HG03565 (cell line): Measurements from ENCODE around the gene ETF1.
A peak's percentile ranks its signal among the peaks of the same experiment; 100 is the strongest.
"Not testable (repeated sequence)": the region's sequence is repeated elsewhere in the genome, so short reads cannot be mapped to it uniquely, and the experiment has no call there.

ENCODE experiments used
- ATAC-seq: cut with Tn5 transposase; IDR thresholded peaks from one replicate; pipeline ENCODE4 v1.9.1; 2021; ENCODE audit warnings: mild to moderate bottlenecking, moderate library complexity; ENCODE audit not compliant: unreplicated experiment

The ETF1 gene

DNA sequence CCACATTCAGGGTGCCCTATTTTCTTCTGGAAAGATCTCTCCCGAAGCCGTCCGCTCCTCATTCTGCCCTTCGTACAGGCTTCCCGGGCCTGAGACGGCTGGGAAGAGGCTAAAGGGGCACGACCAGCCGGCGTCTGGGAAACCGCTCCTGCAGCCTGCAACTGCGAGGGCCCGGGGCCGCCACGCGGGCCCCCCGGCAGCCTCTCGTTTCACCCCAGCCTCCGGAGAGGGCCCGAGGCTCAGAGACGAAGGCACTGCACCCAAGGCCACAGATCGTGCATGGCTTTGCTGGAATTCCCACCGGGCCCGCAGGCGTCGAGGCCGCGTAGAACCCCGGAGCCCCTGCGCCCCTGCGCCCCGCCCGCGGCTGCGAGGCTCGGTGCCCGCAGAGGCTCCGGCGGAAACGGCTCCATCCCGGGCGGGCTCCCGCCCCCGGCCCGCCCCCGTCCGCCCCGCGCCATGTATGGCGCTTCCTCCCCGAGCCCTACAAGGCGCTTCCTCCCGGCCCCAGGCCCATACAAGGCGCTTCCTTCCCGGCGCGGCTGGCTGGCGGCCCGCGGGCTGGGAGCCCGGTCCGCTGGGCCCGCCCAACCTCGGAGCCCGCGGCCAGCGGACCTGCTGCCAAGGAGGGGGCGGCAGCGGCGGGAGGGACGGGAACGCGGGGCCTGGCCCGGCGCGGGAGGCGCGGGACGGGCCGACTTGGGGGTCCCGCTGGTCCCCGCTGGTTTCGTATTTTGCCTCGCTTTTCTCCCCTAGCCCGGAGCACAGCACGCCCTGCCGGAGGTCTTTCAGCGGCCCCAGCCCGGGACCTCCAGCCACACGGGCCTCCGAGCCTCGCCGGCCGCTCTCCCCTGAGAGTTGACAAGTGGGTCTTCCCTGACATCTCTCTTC is 51.1 kb downstream of the ETF1 start:
- ATAC-seq = peak; percentile 97

DNA sequence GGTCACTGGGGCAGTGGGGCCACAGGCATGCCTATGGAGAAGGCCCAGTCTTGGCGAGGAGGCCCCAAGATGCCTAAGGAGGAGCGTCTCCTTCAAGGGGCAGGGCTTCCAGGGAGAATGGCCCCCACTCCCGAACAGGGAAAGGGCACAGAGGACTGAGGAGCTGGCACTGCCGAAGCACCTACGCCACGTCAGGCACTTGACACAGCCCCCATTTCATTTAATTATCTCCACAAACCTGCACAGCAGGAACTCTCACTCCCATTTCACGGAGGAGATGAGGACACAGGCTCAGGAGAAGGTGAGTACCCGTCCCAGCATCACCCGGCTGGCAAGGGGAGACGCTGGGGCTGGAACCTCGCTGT is 51.8 kb downstream of the ETF1 start:
- no peak for ATAC-seq

DNA sequence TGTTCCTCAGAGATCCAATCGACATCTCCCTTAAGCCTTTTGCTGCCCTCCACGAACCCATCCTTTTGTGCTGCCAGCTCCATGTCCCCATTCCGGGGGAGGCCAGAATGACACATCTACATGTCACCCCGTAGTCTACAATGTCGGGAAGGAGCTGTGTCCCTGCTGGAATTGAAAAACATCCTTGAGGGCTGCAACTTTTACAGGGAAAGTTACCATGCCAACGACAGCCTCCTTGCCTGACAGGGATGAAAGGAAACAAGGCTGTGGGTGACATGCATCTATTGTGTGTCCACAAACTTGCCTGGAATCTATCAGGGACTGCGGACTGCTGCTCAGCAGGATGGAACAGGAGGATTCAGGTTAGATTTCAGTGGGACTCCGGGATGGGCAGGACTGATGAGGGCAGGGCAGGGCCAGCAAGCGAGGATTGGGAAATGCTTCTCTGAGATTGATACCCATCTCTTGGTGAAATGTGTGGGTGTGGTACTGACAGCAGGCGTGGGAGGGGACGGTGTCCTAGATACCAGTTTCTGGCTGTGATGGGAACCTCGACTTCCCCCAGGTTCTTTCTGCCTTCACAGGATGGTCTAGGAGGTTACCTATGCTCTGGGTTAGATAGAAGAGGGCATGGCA is 52.3 kb downstream of the ETF1 start:
- no peak for ATAC-seq

DNA sequence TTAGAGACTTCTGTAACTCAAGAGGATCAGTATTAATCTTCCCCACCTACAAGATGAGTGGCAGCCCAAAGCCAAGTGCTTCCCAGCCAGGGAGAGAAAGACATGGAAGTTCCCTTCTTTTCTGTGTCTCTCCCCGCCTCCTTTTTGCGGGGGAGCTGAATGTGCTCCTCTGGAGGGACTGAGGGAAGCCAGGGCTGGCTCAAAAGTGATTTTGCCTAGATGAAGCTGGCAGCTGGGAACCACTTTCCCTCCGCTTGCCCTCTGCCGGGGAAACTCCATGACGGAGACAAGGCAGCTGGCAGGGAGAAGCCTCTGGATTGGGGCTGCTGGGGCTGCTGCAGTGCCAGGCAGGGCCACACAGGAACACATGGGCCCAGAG is 53.4 kb downstream of the ETF1 start:
- no peak for ATAC-seq

DNA sequence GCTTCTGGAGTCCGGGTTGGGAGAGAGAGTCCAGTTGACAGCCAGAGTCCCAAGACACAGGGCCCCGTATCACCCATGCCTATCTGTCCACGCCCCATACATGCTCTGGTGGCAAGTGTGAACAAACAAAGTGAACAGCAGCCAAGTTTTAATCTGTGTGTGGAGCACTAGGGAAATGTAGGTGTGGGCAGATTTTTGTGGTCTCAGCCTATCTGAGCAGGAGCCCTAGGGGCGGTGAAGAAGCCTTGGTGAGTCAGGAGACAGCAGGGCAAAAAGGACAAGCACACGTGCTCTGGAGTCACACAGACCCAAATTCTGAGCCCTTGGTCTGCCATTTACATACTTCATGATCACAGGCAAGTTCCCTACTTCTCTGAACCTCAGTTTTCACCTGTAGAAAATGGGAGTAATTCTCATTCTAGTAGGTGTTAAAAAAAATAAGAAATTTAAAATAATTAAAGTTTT is 54.5 kb downstream of the ETF1 start:
- ATAC-seq = no peak

DNA sequence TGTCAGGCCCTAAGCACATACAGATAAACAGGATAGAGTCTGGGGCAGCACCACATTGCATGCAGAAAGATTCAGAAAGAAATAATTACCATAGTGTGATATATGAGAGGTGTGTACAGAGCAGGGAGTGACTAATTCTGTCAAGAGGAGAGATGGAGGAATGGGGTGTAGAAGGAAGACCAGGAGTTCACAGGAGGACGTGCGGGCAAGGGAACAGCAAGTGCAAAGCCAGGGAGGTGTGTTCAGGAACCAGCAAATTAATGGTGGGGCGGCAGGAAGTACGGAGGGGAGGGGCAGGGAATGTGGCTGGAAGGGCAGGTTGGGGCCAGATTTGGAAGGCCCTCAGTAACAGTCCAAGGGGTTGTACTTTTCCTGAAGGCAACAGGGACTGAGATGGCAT is 60.4 kb downstream of the ETF1 start:
- ATAC-seq = no peak

DNA sequence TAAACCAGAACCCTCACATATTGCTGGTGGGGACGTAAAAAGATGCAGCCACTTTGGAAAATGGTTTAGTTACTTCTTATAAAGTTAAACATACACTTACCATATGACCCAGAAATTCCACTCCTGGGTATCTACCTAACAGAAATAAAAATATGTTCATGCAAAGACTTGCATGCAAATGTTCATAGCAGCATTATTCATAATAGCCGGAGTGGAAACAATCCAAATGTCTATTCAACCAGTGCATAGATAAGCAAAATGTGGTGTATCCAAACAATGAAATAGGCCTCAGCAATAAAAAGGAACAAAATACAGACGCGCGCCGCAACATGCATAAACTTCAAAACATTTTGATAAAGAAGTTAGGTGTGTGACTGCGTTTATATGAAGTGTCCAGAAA is 66.1 kb downstream of the ETF1 start:
- ATAC-seq = no peak

DNA sequence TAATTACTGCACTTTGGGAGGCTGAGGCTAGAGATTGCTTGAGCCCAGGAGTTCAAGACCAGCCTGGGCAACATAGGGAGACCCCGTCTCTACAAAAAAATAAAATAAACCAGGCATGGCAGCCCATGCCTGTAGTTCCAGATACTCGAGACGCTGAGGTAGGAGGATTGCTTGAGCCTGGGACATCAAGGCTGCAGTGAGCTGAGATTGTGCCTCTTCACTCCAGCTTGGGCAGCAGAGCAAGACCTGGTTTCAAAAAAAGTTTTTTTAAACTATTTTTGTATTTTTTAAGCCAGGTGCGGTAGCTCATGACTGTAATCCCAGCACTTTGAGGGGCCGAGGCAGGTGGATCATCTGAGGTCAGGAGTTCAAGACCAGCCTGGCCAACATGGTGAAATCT is 69.9 kb downstream of the ETF1 start:
- ATAC-seq = not testable (repeated sequence)

DNA sequence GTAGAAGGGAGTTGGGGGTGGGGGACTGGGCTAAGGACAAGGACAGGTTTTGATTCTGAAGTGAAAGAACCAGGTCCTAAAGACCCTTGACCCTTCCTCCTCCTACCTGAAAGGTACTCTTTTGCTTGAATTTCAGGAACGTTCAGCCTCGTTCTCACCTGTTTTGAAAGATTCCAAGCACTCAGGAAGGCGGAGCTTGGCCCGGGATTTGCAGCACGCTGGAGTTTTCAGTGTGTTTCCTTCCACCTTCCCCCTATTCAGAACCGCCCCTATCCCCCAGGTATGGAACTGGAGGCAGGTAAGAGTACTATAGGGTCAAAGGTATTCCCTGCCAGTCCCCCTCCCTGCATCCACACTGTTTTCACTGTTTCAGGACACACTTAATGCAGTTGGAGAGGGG is 70.7 kb downstream of the ETF1 start:
- no peak for ATAC-seq

DNA sequence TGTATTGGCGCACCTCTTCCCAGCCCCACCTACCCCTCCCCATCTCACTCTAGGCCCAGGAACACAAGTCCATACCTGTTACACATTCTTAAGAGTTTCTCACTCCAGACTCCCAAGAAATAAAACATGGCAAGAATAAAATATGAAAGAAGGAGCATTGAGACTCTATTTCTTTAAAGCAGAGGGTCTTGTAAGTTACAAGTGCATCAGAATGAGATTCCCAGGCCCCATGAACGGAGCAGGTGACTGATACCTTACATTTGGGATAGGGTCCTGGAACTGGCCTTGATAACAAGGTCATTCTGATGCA is 72.0 kb downstream of the ETF1 start:
- no peak for ATAC-seq

DNA sequence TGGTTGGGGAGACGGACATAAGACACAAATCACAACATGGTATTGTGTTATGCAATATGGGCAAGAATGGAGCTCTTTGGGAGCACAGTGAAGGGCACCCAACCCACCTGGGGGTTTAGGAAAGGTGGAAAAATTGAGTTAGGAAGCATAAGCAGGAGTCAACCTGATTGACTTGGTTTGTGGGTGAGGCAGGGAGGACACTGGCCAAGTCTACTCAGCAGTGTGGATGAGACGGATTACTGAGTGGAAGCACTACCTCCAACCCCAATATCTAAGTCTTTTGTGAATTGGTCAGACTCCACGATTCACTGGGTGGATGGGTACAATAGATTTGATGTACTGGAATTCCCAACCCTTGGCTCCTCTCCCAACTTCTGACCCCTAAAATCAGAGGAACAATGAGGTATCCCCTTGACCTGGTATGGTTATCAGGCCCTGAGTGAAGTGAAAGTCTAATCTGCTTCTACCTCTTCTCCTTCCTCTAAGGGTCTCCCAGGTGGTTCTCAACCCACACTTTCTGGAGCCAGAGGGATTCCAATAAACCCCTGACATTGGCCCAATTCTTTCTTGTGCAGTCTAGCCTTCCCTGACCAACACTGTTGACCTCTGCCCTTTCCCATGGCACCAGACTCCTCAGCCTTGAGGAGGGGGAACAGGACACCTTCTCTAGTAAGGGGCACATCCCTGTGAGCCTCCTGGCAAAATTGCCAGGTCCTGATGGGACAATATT is 72.5 kb downstream of the ETF1 start:
- ATAC-seq = no peak

DNA sequence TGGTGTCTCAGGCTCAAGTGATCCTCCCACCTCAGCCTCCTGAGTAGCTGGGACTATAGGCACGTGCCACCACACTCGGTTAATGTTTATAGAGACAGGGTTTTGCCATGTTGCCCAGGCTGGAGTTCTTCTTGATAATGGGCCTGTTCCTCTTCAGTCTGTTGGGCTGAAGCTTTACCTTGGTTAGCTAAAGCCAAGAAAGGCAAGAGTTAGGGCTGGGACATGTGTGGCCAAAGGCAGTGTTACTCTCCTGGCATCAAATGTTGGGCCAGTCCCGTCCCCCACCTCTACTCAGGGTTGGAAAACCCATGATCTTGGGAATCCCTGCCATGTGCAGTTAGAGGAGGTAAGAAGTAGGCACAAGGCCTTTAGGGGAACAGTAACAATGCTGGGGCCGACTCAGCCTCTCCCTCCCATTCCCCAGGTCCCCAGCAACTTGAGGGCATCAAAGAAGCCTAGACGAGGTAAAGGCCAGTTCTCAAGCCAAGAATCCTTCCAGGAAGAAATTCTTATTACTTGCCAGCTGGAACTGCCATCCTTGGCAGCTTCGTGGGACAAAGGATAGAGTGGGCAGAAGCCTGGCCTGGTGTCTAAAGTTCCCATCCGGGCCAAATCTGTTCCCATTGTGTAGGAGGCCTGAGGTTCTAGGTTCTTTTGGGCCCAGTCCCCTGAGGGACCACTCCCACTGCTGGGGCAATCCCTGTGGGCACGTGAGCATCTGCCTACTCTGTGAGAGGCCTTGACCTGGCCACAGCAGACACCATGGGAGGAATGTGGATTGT is 73.3 kb downstream of the ETF1 start:
- no peak for ATAC-seq

DNA sequence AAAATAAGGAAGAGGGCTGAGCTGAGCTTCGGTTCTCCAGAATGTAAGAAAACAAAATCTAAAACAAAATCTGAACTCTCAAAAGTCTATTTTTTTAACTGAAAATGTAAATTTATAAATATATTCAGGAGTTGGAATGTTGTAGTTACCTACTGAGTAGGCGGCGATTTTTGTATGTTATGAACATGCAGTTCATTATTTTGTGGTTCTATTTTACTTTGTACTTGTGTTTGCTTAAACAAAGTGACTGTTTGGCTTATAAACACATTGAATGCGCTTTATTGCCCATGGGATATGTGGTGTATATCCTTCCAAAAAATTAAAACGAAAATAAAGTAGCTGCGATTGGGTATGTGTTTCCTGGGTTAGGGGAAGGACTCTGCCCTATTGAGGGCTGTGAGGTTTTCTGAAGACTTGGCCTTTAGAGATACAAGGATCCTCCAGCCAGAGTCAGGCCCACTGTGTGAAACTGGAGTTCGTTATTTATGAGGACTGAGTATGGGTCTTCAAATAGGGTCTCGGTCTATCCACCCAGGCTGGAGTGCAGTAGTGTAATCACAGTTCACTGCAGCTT is 74.0 kb downstream of the ETF1 start:
- no peak for ATAC-seq

DNA sequence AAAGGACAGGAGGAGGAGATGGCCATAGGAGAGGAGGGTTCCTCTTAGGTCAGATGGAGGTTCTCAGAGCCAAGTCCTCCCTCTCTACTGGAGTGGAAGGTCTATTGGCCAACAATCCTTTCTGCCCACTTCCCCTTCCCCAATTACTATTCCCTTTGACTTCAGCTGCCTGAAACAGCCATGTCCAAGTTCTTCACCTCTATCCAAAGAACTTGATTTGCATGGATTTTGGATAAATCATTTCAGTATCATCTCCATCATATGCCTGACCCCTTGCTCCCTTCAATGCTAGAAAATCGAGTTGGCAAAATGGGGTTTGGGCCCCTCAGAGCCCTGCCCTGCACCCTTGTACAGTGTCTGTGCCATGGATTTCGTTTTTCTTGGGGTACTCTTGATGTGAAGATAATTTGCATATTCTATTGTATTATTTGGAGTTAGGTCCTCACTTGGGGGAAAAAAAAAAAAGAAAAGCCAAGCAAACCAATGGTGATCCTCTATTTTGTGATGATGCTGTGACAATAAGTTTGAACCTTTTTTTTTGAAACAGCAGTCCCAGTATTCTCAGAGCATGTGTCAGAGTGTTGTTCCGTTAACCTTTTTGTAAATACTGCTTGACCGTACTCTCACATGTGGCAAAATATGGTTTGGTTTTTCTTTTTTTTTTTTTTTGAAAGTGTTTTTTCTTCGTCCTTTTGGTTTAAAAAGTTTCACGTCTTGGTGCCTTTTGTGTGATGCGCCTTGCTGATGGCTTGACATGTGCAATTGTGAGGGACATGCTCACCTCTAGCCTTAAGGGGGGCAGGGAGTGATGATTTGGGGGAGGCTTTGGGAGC is 74.7 kb downstream of the ETF1 start:
- no peak for ATAC-seq

DNA sequence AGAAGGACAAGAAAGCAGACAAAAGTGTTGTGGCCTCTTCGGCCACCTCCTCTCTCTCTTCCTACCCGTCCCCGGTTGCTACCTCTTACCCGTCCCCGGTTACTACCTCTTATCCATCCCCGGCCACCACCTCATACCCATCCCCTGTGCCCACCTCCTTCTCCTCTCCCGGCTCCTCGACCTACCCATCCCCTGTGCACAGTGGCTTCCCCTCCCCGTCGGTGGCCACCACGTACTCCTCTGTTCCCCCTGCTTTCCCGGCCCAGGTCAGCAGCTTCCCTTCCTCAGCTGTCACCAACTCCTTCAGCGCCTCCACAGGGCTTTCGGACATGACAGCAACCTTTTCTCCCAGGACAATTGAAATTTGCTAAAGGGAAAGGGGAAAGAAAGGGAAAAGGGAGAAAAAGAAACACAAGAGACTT is 75.3 kb downstream of the ETF1 start:
- ATAC-seq = no peak

DNA sequence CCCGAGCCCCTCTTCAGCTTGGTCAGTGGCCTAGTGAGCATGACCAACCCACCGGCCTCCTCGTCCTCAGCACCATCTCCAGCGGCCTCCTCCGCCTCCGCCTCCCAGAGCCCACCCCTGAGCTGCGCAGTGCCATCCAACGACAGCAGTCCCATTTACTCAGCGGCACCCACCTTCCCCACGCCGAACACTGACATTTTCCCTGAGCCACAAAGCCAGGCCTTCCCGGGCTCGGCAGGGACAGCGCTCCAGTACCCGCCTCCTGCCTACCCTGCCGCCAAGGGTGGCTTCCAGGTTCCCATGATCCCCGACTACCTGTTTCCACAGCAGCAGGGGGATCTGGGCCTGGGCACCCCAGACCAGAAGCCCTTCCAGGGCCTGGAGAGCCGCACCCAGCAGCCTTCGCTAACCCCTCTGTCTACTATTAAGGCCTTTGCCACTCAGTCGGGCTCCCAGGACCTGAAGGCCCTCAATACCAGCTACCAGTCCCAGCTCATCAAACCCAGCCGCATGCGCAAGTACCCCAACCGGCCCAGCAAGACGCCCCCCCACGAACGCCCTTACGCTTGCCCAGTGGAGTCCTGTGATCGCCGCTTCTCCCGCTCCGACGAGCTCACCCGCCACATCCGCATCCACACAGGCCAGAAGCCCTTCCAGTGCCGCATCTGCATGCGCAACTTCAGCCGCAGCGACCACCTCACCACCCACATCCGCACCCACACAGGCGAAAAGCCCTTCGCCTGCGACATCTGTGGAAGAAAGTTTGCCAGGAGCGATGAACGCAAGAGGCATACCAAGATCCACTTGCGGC is 75.9 kb downstream of the ETF1 start:
- ATAC-seq = no peak

DNA sequence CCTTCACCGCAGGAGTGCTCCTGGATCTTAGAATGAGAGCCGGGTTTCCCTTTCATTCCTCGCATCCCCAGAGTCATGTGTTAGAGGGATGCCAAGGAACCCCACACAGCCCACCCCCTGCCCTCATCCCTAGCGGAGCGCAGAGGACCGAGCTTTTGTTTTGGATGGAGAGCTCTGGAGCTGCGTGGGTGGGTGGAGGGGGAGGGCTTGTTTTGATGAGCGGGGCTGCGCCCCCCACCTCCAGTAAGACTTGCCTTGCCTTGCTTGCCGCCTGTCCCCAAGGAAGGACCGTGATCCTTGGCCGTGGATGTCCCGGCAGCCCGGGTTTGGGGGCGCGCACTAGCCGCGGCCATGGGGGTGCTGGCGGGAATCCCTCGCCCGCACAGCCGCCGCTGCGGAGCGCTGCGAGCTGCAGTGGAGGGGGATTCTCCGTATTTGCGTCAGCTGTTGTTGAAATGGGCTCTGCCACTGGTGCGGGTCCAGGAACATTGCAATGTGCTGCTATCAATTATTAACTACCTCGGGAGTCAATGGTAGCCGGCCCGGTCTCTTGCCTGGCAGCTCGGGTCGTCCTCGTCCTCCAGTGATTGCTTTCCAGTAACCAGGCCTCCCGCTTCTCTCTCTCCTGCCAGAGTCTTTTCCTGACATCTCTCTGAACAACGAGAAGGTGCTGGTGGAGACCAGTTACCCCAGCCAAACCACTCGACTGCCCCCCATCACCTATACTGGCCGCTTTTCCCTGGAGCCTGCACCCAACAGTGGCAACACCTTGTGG is 76.7 kb downstream of the ETF1 start:
- ATAC-seq = no peak
